ENCODE measurements around the gene WNT1.

WNT1 gene

DNA sequence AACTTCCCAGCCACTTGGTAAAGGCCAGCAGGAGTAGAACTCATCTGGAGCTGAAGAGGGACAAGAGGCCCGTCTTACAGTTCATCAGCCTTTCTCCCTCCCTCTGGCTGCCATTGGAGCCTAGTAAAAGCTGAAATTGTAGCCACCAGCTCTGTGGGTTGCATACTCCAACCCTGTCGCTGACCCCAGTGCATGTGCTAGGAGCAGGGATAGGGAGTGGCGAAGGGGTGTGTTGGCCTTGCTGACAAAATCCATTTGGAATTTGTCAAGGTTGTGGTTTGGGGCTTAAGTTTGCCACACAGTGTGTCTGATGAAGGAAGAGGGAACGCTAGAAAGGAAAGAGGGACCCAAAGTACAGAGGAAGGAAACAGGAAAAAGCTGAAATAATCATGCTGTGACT is 16.8 kb upstream of the WNT1 start:
- H2AFZ ChIP-seq (ENCODE audit: low read length): no peak overlapping the region
- H3K4me3 ChIP-seq (ENCODE audit: low read depth, low read length, poor library complexity, severe bottlenecking): no peak overlapping the region
- H4K20me1 ChIP-seq (ENCODE audit: insufficient read depth, low read length): no peaks in the 10 kb centered on the region
- no peak for TF ChIP-seq EZH2 (IDR thresholded peaks at IDR 0.05; ENCODE audit: borderline replicate concordance, low read length)
- TF ChIP-seq, protein P1, sequence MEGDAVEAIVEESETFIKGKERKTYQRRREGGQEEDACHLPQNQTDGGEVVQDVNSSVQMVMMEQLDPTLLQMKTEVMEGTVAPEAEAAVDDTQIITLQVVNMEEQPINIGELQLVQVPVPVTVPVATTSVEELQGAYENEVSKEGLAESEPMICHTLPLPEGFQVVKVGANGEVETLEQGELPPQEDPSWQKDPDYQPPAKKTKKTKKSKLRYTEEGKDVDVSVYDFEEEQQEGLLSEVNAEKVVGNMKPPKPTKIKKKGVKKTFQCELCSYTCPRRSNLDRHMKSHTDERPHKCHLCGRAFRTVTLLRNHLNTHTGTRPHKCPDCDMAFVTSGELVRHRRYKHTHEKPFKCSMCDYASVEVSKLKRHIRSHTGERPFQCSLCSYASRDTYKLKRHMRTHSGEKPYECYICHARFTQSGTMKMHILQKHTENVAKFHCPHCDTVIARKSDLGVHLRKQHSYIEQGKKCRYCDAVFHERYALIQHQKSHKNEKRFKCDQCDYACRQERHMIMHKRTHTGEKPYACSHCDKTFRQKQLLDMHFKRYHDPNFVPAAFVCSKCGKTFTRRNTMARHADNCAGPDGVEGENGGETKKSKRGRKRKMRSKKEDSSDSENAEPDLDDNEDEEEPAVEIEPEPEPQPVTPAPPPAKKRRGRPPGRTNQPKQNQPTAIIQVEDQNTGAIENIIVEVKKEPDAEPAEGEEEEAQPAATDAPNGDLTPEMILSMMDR (IDR thresholded peaks at IDR 0.05; ENCODE audit: low read length): no peak
- no peak overlapping the region for H3K27ac ChIP-seq (ENCODE audit: low read depth, low read length, poor library complexity, severe bottlenecking)
- no peaks in the 10 kb centered on the region for H3K36me3 ChIP-seq (ENCODE audit: insufficient read depth, low read length)
- peaks cover 17% of the 10 kb centered on the region for H3K4me1 ChIP-seq (ENCODE audit: insufficient read depth, low read length, severe bottlenecking)
- peaks cover under 1% of the 10 kb centered on the region; the same call in 1 of the 2 replicates for H3K79me2 ChIP-seq (ENCODE audit: insufficient read depth, low read length)
- no peaks in the 10 kb centered on the region for H3K9me3 ChIP-seq (ENCODE audit: low read length)
- no peaks in the 10 kb centered on the region for H3K9me2 ChIP-seq (ENCODE audit: low read depth, low read length)
- no peaks in the 10 kb centered on the region for H3F3A ChIP-seq (ENCODE audit: insufficient read depth, low read length)
- H3K27me3 ChIP-seq (ENCODE audit: insufficient read depth, low read length): no peaks in the 10 kb centered on the region
- no peak overlapping the region for H3K4me2 ChIP-seq (ENCODE audit: low read length)
- no peak overlapping the region for H3K9ac ChIP-seq (ENCODE audit: low read length)

DNA sequence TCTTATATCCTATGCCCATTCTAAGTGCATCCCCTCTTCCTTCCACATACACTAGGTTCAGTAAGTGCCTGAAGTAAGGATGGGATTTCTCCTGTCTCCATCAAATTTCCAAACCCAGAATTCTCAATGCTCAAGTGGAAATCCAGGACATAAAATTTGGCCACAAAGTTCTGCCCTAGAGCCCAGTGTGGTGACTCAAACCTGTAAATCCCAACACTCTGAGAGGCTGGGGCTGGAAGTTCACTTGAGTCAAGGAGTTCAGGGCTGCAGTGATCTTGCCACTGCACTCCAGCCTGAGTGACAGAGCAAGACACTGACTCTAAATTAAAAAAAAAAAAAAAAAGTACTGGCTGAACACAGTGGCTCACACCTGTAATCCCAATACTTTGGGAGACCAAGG is 16.3 kb upstream of the WNT1 start:
- H3K9ac ChIP-seq (ENCODE audit: low read length): no peak overlapping the region
- no peak for TF ChIP-seq EZH2 (IDR thresholded peaks at IDR 0.05; ENCODE audit: borderline replicate concordance, low read length)
- TF ChIP-seq, protein P1 (IDR thresholded peaks at IDR 0.05; ENCODE audit: low read length): no peak
- H4K20me1 ChIP-seq (ENCODE audit: insufficient read depth, low read length): no peaks in the 10 kb centered on the region
- no peak overlapping the region for H3K4me2 ChIP-seq (ENCODE audit: low read length)
- H3K27me3 ChIP-seq (ENCODE audit: insufficient read depth, low read length): no peaks in the 10 kb centered on the region
- H3K4me1 ChIP-seq (ENCODE audit: insufficient read depth, low read length, severe bottlenecking): peaks cover 18% of the 10 kb centered on the region
- no peak overlapping the region for H3K27ac ChIP-seq (ENCODE audit: low read depth, low read length, poor library complexity, severe bottlenecking)
- H3K36me3 ChIP-seq (ENCODE audit: insufficient read depth, low read length): no peaks in the 10 kb centered on the region
- no peak overlapping the region for H2AFZ ChIP-seq (ENCODE audit: low read length)
- no peaks in the 10 kb centered on the region for H3K9me2 ChIP-seq (ENCODE audit: low read depth, low read length)
- H3K4me3 ChIP-seq (ENCODE audit: low read depth, low read length, poor library complexity, severe bottlenecking): no peak overlapping the region
- no peaks in the 10 kb centered on the region for H3F3A ChIP-seq (ENCODE audit: insufficient read depth, low read length)
- H3K79me2 ChIP-seq (ENCODE audit: insufficient read depth, low read length): no peaks in the 10 kb centered on the region
- H3K9me3 ChIP-seq (ENCODE audit: low read length): no peaks in the 10 kb centered on the region

DNA sequence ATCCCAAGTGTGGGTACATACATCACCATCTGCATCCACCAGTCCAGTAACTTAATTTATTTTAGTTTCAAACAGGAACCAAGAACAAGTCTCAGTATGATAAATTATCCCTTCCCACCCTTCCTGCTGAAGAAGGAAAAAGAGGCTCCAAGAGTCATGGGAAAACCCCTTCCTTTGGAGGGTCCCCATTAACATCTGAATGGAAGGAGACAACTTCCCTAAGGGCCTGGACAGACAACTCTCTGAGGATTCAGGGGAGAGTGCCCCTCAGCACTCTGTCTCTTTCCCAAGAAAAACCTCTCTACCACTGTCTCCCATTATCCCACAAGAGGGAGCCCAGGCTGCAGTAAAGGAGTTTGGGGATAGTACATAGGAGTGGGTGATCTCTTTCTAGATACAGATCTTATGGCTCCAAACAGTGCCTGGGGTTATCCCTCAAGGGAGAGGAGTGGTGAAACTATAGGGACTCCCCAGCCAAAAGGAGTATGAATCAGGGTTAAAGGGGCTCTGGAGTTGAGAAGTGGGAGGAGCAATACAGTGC is 12.8 kb upstream of the WNT1 start:
- Histone ChIP-seq H3K9me3 (ENCODE audit: low read length) (no peaks in the 10 kb centered on the region), H4K20me1 (ENCODE audit: insufficient read depth, low read length) (no peaks in the 10 kb centered on the region), H3K4me3 (ENCODE audit: low read depth, low read length, poor library complexity, severe bottlenecking) (no peak overlapping the region), H3K9ac (ENCODE audit: low read length) (no peak overlapping the region; the same call in 1 of the 2 replicates), H3K36me3 (ENCODE audit: insufficient read depth, low read length) (no peaks in the 10 kb centered on the region), H2AFZ (ENCODE audit: low read length) (no peak overlapping the region), H3F3A (ENCODE audit: insufficient read depth, low read length) (no peaks in the 10 kb centered on the region), H3K9me2 (ENCODE audit: low read depth, low read length) (no peaks in the 10 kb centered on the region), H3K79me2 (ENCODE audit: insufficient read depth, low read length) (no peaks in the 10 kb centered on the region), H3K27ac (ENCODE audit: low read depth, low read length, poor library complexity, severe bottlenecking) (no peak overlapping the region), H3K27me3 (ENCODE audit: insufficient read depth, low read length) (peaks cover 9% of the 10 kb centered on the region; the same call in 1 of the 2 replicates), H3K4me2 (ENCODE audit: low read length) (no peak overlapping the region), H3K4me1 (ENCODE audit: insufficient read depth, low read length, severe bottlenecking) (peaks cover 21% of the 10 kb centered on the region)
- no peak for TF ChIP-seq EZH2 (IDR thresholded peaks at IDR 0.05; ENCODE audit: borderline replicate concordance, low read length)
- TF ChIP-seq, protein P1 (IDR thresholded peaks at IDR 0.05; ENCODE audit: low read length): no peak
